ENCODE results near the gene AHNAK2. TPM values are rescaled to one million over a fixed set of nuclear protein-coding genes. Genes with fewer than 3 reads are reported as not detected.

The AHNAK2 gene
- total RNA-seq, 1 donor from 2014 or later = 47.2 TPM

DNA sequence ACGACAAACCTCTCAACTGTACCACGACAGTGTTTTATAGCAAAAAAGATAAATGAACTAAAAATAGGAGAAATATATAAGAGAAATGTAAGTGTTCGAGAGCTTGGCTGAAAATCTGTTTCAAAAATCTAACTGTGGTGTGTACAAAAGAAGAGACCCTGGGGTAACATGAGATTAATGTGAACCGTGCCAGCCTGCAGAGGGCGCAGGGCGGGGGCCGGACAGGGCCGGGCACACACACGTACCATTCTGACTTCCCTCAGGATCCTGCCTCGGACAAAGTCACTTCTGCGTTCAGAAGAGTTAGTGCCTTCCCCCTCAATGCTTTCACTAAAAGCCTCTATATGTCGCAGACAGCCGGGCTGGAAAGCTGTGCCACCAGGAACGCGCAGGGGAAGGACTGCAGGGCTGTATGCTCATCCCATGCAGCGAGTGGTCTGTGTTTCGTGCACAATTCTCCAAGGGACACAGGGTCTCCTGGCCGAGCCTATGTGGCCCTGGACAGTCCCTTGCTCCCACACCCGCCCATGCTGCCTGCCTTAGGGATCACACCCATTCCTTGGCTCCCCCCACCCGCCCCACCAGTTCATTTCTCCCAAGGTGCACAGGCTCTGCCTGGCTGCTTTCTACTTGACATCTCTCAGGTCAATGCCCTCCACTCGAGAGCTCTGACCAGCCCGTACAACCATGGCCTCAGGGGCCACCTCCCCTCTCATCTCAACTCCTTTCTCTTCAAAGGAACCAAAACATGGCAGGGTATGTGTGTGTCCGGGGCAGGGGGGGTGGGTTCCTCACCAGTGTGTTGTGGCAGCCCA is 34.2 kb upstream of the AHNAK2 start:
- no peak for DNase-seq (ENCODE audit: extremely low read depth, low read depth, low spot score)

DNA sequence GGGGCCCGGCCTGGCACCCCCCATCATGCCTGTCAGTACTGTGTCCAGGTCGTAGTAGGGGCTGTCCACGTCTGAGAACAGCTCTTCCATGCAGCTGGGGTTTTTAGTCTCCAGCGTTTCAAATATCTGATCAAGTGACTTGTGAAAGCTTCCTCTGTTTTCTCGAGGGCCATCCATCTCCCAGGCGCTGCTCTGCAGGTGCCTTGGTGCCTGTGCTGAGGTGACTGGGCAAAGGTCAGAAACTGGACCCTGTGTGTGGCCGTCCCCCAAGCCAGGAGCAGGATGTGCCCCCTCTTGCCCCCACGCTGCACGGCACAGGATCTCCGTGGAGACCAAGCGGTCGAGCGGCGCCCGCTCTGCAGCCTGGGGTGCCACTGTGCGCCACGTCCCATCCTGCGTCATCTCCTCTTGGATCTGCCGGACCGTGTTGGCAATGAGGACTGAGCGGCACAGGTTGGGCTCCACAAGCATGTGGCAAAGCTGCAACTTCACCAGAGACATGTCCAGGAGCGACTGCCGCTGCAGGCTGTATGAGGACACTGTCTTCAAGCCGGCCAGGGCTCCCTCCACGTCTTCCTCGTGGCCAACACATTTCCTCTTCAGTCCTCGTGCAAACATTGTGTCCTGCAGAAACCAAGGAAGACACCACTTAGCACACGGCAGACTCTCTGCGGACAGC is 33.3 kb upstream of the AHNAK2 start:
- no peak for DNase-seq (ENCODE audit: extremely low read depth, low read depth, low spot score)

DNA sequence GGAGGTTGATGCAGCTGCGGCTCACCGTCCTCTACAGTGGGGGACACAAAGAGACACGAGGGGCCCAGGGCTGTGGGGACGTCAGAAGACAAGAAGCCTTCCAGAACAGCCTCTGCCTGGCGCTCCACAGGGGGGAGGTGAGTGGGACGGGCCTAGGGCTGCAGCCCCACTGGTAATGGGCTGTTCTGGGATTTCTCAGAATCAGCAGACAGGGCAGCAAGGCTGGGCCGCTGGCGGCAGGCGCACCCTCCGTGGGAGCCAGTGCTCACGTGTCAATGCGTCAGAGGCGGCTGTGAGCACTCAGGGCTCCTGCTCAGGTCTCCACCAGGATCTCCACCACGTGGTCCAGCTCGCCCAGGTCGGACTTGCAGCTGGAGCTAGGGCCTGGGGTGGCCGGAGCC is 32.7 kb upstream of the AHNAK2 start:
- DNase-seq (ENCODE audit: extremely low read depth, low read depth, low spot score) = no peak

DNA sequence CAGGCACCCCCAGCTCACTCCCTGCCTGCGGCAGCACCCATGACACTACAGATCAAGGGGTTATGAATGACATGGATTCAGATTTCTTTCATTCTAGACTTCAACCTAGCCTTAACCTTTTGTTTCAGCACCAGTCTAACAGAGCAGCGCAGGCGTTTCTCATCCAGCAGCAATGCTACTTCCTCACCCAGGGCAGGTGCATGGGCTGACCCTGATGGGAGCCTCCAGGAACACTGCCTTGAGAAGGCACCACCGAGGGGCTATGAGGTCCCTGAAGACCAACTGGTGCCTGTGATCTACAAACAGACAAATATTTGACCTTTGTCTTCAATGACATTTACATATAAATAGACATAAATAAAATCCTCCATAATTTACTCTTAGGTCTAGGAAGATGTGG is 31.9 kb upstream of the AHNAK2 start:
- no peak for DNase-seq (ENCODE audit: extremely low read depth, low read depth, low spot score)

DNA sequence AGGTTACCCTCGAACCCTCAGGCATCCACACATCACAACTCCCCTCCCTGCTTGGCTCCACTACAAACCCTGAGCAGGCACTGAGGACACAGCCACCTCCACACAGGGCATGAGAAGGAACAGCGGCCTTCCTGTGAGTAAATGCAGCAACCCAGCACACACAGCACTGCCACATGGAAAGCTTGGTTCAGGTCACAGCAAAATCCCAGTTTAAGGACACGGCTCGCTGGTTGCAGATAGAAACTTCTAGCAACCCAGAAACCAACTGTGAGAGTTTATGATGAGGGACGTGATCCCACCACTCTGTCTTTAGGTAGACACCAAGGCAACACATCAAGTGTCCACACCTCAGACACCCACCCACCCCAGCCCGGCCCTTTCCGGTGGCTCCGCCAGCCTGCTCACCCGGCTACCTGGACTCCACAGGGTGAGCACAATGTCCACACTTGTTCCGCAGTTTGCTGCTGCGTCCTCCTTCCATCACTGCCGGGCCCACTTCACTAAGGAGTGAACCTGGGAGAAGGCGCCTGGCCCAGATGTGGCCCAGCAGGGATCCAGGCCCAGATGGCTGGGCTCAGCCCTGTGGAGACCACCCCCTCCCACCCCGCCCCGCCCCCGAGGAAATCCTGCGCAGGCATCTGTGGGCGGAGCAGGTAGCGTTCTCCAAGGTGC is 29.6 kb upstream of the AHNAK2 start:
- DNase-seq (ENCODE audit: extremely low read depth, low read depth, low spot score) = no peak

DNA sequence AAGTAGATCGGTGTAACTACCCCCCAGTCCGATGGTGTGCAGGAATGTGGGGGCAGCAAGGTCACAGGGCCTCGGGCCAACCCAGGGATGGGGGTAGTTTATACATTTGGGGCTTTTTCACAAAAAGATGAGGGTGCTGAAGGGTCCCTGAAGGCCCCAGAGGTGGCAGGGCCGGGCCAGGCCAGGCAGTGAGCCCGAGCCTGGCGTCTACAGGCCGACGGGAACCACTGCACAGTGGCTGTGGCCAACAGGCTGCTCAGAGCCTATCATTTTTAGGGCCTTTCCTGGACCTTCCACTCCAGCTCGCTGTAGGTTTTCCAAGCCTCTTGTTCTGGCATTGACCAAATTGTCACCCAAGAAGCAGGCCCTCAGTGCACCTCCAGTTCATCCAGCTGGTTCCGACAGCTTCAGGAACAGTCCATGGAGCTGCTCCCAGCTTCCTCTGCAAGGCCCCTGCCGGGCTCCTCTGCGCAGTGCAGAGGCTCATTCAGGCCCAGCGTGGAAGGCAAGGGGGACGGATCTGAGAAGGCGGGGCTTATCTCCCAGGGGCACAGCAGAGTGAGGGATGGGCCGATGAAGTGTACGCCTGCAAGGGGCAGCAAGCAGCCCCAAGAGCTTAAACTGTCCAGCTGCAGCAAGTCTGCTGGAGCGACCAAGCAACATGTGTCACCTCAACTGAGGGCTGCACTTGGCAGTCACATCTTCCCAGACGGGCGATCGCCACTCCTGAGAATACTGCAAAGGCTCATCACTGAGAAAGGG is 28.8 kb upstream of the AHNAK2 start:
- DNase-seq (ENCODE audit: extremely low read depth, low read depth, low spot score) = no peak

DNA sequence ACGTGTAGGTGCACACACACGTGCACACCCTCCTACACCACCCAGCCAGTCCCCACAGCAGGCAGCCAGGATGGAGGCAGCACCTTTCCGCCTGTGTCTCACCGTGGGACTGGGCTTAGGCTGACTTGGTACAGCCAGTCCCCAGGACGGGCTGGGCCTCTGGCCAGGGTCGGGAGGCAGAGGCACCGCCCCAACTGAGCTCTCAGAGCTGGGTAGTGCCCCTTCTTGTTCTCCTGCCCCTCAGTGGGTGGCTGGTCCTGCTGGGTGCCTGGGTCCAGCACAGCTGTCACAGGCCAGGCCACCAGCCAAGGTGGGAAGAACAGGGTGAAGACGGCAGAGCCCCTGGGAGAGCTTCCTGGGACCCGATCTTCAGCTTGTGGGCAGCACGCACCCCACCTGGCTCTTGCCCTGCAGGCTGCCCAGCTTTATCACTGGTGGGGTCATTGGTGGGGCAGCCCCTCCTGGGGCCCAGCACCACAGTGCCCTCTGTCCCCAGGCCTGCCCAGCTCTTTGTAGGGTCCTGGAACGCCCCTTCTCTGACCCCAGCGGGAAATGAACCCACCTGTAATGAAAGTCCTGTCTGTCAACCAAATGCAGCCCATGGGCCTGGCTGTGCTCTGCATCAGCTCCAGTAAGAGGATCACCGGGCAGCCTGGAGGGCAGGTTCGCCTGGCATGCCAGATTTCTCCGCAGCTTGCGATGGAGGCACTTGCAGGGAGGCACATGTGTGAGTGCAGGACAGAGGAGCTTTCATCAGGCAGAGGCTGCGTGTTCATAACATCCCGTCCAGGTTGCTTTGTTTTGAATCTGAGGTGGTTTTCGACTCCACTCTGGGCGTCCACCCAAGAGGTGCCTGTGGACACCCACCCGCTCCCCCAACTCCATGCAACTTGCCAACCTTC is 28.0 kb upstream of the AHNAK2 start:
- no peak for DNase-seq (ENCODE audit: extremely low read depth, low read depth, low spot score)

DNA sequence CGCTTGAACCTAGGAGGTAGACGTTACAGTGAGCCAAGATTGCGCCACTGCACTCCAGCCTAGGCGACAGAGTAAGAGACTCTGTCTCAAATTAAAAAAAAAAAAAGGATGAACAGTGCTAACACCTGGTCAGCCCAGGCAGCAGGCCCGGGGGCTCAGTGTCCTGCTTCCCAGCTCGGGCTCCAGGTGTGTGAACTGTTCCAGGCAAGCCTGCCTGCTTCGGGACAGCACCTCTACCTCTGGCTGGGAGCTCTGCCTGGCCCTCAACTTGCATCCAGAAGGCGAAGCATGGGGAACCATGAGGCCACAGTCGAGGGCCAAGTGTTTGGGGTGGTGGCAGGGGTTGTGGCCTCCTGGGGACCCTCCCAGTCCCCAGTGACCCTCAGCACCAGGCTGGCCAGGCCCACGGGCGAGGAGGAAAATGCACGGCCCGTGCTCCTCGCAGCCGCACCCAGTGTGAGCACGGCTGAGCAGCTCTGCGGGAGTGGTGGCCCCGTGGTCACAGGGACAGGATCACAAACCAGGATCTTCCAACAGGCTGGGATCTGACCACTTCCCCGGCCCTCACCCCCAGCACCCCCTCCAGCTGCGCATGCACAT is 27.3 kb upstream of the AHNAK2 start:
- no peak for DNase-seq (ENCODE audit: extremely low read depth, low read depth, low spot score)

DNA sequence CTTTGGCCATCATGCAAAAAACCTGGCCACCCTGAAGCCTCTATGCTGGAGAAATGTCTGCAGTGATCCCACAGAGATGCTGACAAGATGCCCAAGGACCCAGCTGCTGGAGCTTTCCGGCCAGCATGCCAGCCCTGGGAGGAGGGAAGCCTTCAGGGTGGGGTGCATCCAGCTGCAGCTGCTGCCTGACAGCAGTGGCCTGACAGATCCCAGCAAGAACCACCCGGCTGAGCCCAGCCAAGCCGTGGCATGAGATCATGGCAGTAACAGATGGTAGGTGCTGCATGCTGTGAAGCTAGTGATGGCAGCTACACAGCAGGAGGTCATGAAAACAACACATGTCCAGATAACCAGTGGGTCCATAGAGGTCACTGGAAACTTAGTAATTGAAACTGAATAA is 21.2 kb upstream of the AHNAK2 start:
- DNase-seq (ENCODE audit: extremely low read depth, low read depth, low spot score) = no peak

DNA sequence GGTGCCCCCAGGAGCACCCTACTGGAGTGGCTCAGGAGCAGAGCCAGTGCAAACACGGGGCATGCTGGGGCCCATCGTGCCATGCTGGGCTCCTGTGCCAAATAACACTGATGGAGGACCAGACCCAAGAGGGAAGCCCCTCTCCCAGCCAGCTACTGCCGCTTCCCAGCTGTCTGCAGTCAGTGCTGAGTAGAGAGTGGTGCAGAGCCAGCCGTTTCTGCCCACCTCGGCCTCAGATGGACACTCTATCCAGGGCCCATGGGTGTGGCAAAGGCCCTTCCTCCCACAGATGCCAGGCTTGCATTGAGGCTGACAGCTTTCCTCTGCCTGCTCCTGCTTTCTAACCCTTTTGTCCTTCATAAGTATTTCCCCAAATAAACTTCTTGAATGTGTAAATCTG is 20.6 kb upstream of the AHNAK2 start:
- DNase-seq (ENCODE audit: extremely low read depth, low read depth, low spot score) = no peak

DNA sequence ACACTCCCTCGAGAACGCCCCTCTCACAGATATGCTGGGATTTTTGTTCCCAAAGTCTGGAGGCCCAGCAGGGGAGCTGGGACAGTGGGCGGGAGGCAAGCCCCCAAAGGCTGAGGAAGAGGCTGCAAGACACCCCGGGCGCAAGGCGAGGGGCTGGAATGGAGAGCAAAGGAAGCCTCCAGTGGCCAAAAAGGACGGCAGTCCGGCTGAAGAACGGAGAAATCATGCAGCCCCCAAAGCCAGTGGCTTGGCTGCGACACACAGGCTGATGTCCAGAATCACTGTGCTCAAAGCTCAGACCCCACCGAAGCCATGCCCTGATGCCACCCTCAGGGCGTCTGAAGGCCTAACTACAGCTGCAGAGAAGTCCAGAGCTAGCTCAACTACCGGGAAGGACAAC is 18.3 kb upstream of the AHNAK2 start:
- no peak for DNase-seq (ENCODE audit: extremely low read depth, low read depth, low spot score)

DNA sequence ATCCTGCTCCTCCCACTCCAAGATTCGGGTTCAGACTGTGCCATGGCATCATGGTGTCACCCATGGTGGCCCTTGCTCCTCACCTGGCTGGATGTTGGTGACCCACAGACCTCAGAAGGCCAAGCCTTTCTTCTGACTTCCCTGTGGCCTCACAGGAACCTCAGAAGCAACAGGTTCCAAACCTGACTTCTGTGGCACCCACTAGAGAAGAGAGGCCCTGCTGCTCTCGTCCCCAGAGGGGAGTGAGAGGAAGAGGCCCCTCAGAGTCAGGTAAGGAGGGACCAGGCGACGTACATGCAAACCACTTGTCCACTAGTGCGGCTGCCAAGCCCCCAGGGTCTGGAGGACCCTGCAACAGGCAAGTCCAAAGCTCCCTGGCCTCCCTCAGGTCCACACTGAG is 17.9 kb upstream of the AHNAK2 start:
- DNase-seq (ENCODE audit: extremely low read depth, low read depth, low spot score) = no peak

DNA sequence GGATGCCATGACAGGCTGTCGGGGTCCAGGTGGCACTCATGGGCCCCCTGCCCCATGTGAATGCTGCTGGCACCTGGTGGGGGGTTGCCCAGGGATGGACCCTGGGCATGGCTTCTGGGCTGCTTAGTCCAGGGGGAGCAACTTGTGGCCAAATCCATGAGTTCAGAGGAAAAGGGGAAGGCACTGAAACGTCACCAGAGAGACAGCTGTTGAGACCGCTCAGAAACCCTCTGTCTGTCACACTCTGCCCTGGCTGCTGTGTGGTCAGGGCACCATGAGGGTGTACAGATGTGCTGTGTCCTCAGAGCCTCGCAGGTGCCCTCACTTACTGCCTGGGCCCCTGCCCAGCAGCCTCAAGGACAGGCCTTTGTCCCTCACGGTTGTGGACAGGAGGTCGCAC is 16.8 kb upstream of the AHNAK2 start:
- DNase-seq (ENCODE audit: extremely low read depth, low read depth, low spot score) = no peak

DNA sequence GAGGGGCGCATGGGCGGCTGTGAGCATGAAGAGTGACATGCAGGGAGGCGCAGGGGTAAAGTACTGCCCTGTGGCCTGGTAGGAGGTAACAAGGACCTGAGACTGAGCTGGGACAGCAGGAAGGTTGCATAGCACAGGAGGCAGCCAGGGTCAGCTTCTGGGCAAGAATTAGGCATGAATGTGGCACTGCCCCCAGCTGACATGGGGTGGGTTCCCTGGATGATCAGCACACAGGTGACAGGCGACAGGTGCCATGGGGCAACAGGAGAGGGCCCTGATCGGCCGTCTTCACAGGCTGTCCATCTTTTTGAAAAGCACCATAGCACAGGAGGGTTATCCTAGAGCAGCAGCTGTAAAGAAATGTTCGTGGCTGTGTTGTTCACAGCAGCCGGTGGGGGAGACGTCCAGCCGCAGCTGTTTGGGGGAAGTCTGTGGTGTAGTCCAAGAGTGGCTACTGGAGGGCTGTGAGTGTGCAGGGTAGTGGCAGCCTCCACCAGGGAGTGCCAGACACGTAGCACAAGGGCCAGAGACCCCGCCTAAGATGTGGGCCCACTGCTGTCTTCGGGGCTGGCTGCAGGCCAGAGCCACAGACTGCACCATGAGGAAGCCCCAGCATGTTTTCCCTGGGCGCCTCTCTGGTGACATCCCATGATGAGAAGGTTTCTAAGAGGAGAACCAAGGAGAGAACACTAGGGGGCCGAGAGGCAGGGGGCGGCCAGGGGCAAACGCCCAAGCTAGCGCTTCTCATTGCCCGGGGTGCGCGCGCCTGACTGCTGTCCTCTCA is 15.8 kb upstream of the AHNAK2 start:
- no peak for DNase-seq (ENCODE audit: extremely low read depth, low read depth, low spot score)

DNA sequence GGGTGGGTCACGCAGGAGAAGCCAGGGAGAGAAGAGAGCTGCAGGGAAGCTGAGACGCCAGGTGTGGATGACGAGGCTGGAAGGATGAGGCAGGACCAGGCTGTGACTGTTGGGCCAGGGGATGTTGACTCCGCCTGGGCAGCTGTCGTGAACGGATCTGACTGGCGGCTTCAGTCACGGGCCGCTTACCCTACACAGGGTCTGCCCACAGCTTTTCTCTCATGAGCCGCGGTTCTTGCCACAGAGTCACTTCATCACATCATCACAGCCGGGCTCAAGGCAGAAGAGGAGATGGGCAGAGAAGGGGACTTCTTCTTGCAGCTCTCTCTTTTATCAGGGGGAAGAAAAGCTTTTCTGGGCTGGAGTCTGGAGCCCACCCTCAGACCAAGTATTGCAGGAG is 15.1 kb upstream of the AHNAK2 start:
- DNase-seq (ENCODE audit: extremely low read depth, low read depth, low spot score) = no peak

DNA sequence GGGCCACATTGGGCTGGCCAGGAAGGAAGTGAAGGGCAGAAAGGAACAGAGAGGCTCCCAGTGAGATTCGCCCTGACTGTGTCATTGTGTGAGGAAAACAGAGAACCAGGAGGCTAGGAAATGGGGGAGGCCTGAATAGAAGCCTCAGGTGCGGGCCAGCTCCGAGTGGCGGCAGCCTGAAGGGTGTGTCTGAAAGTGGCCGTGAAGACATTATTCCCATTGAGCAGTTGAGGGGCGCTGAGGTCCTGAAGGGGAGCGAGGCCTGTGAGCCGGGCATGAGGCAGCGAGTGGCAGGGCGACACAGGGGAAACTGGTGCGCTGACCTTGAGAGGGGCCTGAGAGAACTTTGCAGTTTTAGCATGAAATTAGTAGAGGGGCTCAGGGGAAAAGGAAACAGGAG is 14.3 kb upstream of the AHNAK2 start:
- DNase-seq (ENCODE audit: extremely low read depth, low read depth, low spot score) = no peak

DNA sequence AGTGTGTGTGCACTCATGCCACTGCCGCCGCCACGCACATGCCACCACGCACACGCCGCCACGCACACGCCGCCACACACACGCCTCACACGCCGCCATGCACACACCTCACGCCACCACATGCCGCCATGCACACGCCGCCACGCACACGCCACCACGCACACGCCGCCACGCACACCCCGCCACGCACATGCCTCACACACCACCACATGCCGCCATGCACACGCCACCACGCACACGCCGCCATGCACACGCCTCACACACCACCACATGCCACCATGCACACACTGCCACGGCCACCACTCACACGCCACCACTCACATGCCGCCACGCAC is 13.7 kb upstream of the AHNAK2 start:
- DNase-seq (ENCODE audit: extremely low read depth, low read depth, low spot score) = no peak

DNA sequence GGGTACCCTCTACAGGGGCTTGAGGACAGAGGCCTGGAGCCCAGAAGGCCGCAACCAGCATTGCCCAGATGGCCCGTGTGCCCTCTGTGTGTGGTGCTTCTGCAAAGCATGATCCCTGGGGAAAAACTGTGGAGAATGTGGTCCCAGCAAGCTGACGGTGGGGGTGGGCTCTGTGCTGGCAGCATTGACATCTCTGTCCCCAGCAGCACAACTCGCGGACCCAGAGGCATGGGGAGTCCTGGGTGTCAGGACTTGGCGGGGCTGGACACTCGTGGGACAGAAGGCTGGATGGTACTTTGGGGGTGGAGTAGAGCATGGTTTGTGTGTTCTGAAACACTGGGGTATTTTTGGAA is 11.8 kb upstream of the AHNAK2 start:
- DNase-seq (ENCODE audit: extremely low read depth, low read depth, low spot score) = no peak

DNA sequence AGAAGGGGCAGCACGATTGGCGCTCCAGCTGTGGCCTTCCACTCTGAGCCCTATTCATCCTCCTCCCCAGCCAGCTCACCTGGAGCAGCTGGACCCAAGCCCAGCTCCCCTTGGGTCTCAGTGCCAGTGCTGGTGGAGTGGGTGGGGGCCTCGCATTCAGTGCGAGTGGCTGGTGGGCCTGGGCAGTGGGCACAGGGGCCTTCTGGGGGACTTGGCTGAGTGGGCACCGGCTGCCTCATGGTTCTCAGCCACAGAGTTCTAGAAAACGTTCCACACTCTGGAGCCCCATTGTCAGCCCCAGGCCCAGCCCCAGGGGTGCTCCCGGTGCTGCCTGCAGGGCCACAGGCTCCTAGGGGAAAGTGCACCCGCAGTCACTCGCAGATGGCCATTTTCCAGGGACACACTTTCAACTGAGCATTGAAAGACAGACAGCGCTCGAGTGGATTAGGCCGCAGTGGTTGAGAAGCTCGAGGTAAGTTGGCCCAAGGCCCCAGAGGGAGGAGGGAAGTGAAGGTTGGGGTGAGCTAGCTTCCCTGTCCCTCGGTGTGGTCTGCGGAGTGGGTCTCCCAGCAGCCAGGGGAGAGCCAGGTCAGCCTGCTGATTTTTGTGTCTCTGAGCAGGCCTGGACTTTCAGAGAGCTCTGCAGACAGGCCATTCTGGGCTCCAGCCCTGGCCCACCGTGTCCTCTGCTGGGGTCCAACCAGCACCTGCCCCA is 11.2 kb upstream of the AHNAK2 start:
- no peak for DNase-seq (ENCODE audit: extremely low read depth, low read depth, low spot score)

Measured in glomerular endothelial cell (primary cell).